GM12872 (cell line): ENCODE measurements around the gene SKIC3.

Experiments
- TF ChIP-seq, protein P1 (sequence below): IDR thresholded peaks from 3 replicates; pipeline ENCODE4 v1.5.1; 2011; ENCODE audit warnings: low read depth, mild to moderate bottlenecking, low read length, moderate library complexity; ENCODE audit not compliant: insufficient read depth

Gene SKIC3

DNA sequence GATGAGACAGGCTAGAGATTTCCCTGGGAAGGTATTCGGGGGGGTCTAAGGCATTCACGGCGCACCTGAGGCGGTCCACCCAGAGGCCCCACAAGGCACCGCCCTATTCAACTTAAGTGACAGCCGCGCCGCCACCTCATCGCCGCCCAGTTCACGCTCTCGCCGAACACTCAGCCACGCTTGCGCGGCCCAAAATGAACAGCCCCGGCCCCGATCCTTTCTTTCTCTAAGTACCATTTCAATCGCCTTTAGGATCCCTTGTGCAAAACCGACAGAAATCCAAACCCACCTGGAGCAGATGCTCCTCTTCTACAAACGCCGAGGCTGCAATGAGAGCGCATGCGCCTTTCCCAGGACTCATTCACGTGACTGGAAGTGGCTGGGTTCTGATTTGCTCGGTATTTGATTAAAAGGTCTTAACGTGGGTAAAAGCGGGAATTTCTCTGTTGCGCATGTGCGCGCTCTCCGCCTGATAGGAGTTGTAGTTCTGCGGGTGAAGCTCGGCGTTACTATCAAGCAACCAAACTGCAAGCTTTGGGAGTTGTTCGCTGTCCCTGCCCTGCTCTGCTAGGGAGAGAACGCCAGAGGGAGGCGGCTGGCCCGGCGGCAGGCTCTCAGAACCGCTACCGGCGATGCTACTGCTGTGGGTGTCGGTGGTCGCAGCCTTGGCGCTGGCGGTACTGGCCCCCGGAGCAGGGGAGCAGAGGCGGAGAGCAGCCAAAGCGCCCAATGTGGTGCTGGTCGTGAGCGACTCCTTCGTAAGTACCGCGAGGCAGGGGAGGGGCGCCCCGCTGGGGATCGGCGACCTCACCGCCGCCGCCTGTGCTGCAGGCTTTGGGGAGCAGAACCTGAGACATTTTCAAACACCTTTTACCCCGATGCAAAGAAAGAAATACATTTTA is at the start of gene SKIC3, which contains the start of gene ARSK:
Gene SKIC3 (minus strand): TSS at position 331 of the 902 bp plus-strand sequence. CDS start 7,827 bp downstream, outside the sequence.
Gene ARSK (plus strand): TSS at position 455 of the 902 bp plus-strand sequence. CDS start 178 bp downstream, at position 633.
- TF ChIP-seq, protein P1, sequence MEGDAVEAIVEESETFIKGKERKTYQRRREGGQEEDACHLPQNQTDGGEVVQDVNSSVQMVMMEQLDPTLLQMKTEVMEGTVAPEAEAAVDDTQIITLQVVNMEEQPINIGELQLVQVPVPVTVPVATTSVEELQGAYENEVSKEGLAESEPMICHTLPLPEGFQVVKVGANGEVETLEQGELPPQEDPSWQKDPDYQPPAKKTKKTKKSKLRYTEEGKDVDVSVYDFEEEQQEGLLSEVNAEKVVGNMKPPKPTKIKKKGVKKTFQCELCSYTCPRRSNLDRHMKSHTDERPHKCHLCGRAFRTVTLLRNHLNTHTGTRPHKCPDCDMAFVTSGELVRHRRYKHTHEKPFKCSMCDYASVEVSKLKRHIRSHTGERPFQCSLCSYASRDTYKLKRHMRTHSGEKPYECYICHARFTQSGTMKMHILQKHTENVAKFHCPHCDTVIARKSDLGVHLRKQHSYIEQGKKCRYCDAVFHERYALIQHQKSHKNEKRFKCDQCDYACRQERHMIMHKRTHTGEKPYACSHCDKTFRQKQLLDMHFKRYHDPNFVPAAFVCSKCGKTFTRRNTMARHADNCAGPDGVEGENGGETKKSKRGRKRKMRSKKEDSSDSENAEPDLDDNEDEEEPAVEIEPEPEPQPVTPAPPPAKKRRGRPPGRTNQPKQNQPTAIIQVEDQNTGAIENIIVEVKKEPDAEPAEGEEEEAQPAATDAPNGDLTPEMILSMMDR = no peak

DNA sequence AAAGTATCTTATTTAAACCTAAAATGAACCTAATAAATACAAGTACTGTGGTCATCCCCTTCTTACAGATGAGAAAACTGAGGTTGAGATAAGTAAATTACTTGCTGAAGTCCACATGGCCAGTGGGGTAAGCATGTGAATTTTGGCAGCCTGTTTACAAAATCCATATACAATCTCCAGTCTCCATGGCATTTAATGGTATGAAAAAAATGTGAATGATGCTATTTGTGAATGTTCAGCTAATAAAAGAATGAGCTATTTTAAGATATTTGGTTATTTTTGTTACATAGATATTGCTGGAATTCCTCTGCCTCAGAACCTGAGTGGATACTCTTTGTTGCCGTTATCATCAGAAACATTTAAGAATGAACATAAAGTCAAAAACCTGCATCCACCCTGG is 45.8 kb upstream of the SKIC3 start:
- TF ChIP-seq, protein P1 = no peak

DNA sequence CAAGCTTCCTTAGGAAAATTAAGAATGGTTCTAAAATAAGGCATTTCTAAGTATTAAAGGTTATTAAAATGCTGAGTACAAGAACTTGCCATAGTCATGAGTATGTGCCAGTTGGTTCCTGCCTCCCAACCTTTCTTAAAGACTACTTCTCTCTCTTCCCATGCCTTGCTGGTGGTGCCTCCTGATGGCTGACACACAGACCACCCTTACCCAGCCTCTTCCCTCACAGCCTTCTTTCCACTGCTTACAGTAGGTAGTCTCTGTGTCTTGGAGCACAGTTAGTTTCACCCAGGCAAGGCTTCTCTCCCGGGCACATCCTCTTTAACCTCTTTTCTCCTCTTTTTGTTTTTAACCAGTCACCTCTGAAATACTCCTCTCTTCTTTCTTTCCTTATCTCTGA is 44.5 kb upstream of the SKIC3 start:
- TF ChIP-seq, protein P1 = no peak

GRCh38 chr5:95595289-95595931 is 40.6 kb upstream of the SKIC3 start:
- TF ChIP-seq, protein P1 = no peak

GRCh38 chr5:95591490-95591901 is 36.7 kb upstream of the SKIC3 start:
- TF ChIP-seq, protein P1 = no peak

GRCh38 chr5:95590880-95591279 is 36.1 kb upstream of the SKIC3 start:
- TF ChIP-seq, protein P1 = no peak

DNA sequence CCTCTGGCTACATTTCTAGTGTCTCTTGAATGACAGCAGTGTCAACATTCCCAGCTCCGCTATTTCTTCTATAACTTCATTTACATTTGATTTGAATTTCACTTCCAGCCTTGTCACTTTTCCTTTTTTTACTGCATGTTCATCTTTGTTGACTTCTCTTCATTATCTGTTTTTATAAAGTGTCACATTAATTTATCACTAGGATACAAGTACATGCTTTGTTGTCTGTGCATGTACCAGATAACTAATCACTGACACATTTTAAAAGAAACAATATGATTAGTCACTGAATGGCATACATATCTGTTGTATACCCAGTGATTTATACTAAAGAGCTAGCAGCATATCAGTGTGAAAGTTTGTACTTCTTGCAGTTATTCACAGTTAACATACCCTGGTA is 29.2 kb upstream of the SKIC3 start:
- TF ChIP-seq, protein P1 = no peak
